ENCODE data around the gene TBPL1.

GRCh38 chr6:133954657-133955576 lies 1.9 kb downstream of the TBPL1 start:
- no peak for TF ChIP-seq CTCF (IDR thresholded peaks at IDR 0.05)
- no peak for TF ChIP-seq POLR2A (IDR thresholded peaks at IDR 0.05; ENCODE audit: low read length)
- TF ChIP-seq PHF8 (IDR thresholded peaks at IDR 0.05; ENCODE audit: borderline replicate concordance, low read depth) = no peak
- TF ChIP-seq, protein P1, sequence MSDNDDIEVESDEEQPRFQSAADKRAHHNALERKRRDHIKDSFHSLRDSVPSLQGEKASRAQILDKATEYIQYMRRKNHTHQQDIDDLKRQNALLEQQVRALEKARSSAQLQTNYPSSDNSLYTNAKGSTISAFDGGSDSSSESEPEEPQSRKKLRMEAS (IDR thresholded peaks at IDR 0.05) = no peak
- TF ChIP-seq CHD4 (IDR thresholded peaks at IDR 0.05; ENCODE audit: borderline replicate concordance) = no peak
- TF ChIP-seq JUNB (IDR thresholded peaks at IDR 0.05) = no peak
